Measurements from ENCODE around the gene PRIMPOL.

PRIMPOL gene

GRCh38 chr4:184668096-184668495 is 18.6 kb downstream of the PRIMPOL start:
- no peak for DNase-seq (ENCODE audit: low read depth)

DNA sequence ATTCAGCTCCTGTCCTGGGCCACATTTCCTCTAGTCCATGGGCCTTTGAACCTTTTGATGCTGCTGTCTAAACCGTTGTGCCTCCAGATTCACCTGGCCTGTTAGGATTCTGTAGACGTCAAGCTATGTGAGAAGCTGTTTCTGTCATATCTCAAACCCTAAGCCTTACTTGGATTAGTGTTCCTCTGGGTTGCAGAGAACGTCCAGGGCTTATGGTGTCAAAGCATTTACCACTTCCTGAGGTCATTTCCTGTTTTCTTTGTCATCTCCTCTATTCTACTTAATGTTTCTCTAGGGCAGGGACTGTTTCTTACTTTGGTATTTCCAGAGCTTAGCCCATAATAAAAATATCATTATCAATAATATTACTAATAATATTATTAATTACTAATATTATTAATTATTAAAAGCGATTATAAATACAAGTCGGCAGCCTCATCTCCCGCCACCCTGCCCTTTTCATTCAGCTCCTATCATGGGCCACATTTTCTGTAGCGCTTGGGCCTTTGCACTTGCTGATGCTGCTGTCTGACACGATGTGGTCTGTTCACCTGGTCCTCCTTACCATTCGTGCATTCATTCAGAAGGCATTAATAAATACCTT is 19.1 kb downstream of the PRIMPOL start:
- DNase-seq (ENCODE audit: low read depth) = no peak

GRCh38 chr4:184669251-184669650 is 19.7 kb downstream of the PRIMPOL start:
- no peak for DNase-seq (ENCODE audit: low read depth)

DNA sequence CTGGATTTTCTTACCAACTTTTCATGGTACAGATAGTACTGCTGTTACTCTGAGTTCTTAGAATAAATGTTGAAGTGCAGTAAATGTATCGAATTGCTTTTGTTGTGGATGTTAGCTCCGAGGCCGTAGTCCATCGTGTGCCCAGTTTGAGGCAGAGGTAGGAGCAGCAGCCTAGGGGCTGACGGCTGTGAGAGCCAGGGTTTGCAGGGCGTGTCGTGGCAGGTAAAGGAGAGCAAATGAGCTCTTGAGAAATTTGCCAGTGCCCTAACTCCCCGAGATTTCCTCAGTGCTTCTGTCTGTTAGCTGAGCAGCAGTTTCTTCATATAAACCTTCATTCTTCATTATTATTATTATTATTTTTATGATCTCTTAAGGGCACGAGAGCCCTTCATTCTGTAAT is 21.6 kb downstream of the PRIMPOL start:
- no peak for DNase-seq (ENCODE audit: low read depth)

DNA sequence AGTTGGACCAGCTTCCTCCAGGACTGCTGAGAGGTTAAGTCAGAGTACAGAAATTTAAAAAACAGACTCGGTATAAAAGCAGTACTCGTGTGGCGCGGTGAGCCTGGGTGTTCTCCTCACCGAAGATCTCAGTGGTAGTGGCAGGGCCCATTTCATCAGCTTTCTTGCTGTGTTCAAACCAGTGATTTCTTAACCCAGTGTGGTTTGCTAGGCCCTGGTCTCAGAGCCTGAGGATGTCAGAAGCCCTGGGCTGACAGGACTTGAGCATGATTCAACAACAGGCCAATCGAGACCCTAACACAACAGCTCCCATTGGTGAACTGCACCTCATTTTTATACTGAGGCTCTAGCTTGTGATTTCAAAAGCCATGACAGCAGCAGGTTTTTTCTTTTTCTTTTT is 23.2 kb downstream of the PRIMPOL start:
- no peak for DNase-seq (ENCODE audit: low read depth)

- DNase-seq (ENCODE audit: low read depth) = no peak
These were observed 24.5 kb downstream of the PRIMPOL start for GRCh38 chr4:184674011-184674410.

DNA sequence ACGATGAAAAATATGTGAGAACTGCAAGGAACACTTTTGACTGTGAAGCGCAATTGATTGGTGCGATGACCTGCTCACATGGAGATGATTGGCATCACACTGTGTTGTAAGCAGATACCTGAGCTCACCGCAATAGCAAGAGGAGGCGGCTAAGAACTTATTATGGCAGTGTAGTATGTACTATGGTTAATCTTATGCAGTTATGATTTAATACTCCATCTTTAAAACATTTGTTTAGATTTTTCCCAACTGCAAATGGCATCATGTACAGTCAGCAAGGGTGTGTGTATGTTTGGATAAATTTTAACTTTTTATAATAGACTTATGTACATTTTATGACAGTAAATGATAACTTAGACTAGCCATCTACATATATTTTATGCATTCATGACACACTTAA is 25.5 kb downstream of the PRIMPOL start:
- no peak for DNase-seq (ENCODE audit: low read depth)

DNA sequence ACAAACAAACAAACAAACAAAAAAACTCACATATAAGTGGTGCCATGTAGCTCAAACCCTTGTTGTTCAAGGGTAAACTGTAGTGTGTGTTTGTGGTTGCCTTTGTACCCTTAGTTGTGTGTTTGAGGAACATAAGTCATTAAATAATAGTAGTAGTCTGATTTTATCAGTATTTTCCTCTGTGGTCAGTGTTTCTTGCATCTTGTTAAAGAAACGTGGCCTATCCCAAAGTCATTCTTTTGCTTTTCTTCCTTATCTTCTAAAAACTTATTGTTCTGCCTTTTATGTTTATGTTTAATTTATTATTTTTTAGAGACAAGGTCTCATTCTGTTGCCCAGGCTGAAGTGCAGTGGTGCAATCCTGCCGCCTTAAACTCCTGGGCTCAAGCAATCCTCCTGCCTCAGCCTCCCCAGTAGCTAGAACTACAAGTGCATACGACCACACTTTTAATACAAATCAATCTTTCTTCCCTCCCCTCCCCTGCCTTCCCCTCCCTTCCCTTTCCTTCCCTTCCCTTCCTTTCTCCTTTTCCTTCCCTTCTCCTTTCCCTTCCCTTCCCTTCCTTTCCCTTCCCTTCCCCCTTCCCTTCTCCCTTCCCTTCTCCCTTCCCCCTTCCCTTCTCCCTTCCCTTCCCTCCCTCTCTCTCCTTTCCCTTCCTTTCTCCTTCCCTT is 26.4 kb downstream of the PRIMPOL start:
- no peak for DNase-seq (ENCODE audit: low read depth)

- DNase-seq (ENCODE audit: low read depth) = no peak
These were observed 31.2 kb downstream of the PRIMPOL start for GRCh38 chr4:184680698-184681097.

- no peak for DNase-seq (ENCODE audit: low read depth)
These were observed 32.4 kb downstream of the PRIMPOL start for GRCh38 chr4:184681916-184682315.

DNA sequence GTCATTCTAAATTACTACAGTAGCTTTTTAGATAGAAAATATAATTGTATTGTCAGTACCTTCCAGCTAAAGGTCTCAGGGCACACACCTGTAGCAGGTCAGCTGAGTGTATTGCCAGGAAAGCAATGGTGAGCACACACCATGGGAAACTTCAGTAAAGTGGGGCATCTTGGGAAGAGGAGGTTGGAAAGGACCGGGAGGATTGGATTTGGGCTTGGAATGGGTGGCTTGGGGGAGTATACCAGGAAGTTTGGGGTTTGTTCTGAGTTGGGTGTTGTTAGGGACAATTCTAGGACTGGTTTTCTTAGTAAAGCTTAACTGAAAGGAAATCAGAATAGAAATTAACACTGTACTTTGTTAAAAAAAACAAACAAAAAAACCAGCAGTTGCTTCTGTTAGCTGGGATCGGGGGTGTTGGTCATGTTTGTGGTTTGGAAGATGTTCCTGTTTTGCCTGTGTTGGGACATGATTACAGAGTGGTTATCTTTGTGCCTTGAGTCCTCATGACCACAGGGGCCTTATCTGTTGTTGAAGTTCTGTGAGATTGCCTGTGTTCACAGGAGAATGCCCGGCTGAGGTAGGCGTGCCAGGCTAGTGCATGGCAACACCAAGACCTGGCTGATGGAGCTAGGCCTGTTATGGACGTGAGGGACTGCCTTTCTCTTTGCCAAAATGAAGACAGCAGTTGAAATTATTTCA is 35.1 kb downstream of the PRIMPOL start:
- DNase-seq (ENCODE audit: low read depth) = no peak

DNA sequence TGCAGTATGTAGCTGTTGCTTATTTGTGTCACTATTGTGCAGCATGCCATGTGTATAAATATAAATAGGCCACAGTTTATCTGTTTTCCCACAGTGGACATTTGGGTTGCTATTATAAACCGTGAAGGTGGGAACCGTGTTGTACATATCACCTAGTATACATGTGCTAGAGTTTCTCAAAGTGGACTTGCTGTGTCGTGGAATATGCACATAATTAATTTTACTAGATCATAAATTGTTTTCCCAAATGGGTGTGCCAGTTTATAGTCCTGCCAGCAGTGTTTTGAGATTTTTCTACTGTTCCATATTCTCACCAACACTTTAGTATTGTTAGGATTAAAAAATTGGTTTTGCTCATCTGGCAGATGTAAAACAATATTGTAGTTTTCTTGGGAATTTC is 38.5 kb downstream of the PRIMPOL start:
- DNase-seq (ENCODE audit: low read depth) = no peak

GRCh38 chr4:184688447-184688846 is 38.9 kb downstream of the PRIMPOL start:
- no peak for DNase-seq (ENCODE audit: low read depth)

DNA sequence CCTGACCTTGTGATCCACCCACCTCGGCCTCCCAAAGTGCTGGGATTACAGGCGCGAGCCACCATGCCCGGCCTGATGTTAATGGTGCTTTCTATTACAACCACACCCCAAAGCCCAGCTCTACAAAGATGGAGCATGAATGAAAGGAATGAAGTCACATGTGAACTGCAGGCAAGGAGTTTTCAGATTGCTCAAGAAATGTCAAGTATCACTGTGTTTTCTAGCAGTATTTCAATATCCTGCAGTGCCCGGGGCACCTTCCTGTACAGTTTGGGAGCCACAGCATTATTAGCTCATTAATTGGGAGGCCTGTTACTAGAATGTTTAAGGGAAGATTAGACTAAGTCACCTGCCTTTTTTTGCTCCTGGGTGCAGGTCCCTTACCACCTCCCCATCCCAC is 40.1 kb downstream of the PRIMPOL start:
- DNase-seq (ENCODE audit: low read depth) = no peak

DNA sequence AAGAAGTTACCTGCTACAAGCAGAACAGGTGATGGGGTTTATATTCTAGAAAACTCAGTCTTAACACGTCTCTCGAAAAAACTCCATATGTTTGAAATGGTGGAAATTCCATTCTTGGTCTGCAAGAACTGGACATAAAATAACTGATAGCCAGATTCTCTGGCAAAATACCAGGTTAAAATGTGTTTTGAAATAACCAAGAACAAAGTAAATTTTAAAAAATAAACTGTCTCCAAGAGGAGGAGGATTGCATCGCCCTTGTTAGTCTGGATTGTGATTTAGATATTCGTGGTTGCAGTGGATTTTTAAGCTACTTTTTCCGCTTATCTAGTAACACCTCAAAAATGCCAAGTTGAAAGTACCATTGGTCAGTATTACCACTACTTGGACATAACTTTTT is 43.5 kb downstream of the PRIMPOL start:
- DNase-seq (ENCODE audit: low read depth) = no peak

- no peak for DNase-seq (ENCODE audit: low read depth)
These were observed 44.9 kb downstream of the PRIMPOL start for GRCh38 chr4:184694412-184694956.

DNA sequence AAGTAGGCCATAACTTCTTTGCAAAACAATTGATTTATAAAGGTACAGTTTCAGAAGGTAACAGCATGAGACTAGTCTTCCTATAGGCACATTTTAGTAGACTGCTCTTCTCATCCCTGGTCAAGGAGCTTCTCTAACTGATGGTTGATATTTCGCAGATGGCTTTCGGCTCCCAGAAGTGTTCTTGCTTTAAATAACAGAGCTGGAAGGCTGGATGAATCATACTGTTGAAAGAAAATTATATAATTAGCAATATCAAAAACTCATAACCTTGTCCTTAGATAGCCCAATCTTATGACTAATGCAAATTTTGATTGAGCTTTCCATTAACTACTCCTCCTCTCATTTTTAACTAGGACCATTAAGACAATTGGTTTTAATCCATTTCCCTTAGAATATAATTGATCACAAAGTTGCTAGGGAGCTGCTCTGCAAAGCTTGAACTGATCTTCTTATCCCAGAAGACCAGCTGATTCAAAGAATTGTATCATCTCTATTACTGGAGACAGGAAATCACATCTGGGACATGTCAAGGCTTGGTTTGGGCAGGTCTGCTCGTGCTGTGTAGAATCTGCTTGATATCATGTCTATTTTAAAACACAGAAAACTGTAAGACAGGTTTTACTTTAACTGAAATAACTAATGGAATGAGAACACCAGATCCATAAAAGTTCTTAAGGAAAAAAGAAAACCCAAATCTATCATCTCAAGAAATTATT is 45.8 kb downstream of the PRIMPOL start:
- no peak for DNase-seq (ENCODE audit: low read depth)

GRCh38 chr4:184697956-184698355 is 48.4 kb downstream of the PRIMPOL start:
- DNase-seq (ENCODE audit: low read depth) = no peak

GRCh38 chr4:184699941-184700340 is 50.4 kb downstream of the PRIMPOL start:
- DNase-seq (ENCODE audit: low read depth) = no peak

GRCh38 chr4:184702114-184702513 is 52.6 kb downstream of the PRIMPOL start:
- DNase-seq (ENCODE audit: low read depth) = no peak

DNA sequence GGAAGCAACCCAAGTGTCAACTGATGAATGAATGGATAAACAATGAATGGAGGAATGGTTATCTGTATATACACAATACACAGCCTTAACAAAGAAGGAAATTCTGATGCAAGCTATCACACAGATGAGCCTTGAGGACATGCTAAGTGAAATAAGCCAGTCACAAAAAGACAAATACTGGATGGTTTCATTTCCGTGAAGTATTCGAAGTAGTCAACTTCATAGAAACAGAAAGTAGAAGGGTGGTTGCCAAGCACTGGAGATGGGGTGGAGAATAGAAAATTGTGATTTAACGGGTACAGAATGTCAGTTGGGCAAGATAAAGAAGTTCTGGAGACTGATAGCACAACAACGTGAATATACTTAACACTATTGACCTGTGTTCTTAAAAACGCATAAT is 56.2 kb downstream of the PRIMPOL start:
- no peak for DNase-seq (ENCODE audit: low read depth)

DNA sequence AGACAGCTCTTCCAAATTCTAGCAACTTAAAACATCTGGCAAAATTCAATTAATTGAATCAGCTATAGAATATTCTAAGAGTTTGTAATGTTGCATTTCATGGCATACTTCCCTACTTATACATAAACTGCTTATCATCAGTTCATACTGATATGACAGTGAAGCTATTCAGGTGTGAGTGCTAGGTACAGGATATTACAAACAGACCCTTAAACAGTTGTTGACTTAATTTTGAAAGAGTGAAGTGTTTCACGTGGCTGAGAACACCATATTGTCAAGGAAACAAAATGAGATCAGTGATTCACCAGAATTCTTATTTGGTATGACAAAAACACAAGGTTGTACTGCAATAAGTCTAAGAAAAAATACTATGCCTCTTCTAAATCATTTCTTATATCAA is 56.9 kb downstream of the PRIMPOL start:
- no peak for DNase-seq (ENCODE audit: low read depth)

- DNase-seq (ENCODE audit: low read depth) = no peak
These were observed 62.8 kb downstream of the PRIMPOL start for GRCh38 chr4:184712322-184712721.

Measured in stimulated activated CD8-positive, alpha-beta memory T cell treated with anti-CD3 and anti-CD28 coated beads, Interleukin-15, amount 100 ng/mL, for 24 hours (primary cell).